ENCODE measurements around the gene CPVL.

GRCh38 chr7:29046978-29047377, 99.4 kb downstream of the CPVL start:
- TF ChIP-seq CTCF (IDR thresholded peaks at IDR 0.05): no peak
- no peak for TF ChIP-seq POLR2A (IDR thresholded peaks at IDR 0.05)
- no peak for TF ChIP-seq POLR2AphosphoS5 (IDR thresholded peaks at IDR 0.05)

Measured in breast epithelium (tissue), 3 donors.